Activated T-helper 2 cell treated with anti-CD3 and anti-CD28 coated beads, Interferon-gamma antibody, Interleukin-2, Interleukin-4, amounts not matched to agents 10 μg/mL and 5 μg/mL and 100 μg/mL, durations not matched to agents 14 hours and 24 hours and 36 hours (primary cell): ENCODE results near the gene PM20D1. TPM values are rescaled to one million over a fixed set of nuclear protein-coding genes. Genes with fewer than 3 reads are reported as not detected.

Experiments used
- total RNA-seq: library from RNA; stranded (reverse); gene quantifications from 2 replicates; pipeline ENCODE4 v1.2.3, GENCODE V29; 2022

PM20D1 gene
- total RNA-seq, 1 donor from 2014 or later, result 0.57 TPM

Other genes starting within 250 kb of the PM20D1 start
- gene ELK4, start 218.1 kb downstream of the PM20D1 start, total RNA-seq, result 68.8 and 80.3 TPM in 2 replicates
- 1.5 and 2.0 TPM in 2 replicates for gene SLC45A3, start 169.6 kb downstream of the PM20D1 start, total RNA-seq
- 176 and 180 TPM in 2 replicates for gene NUCKS1, start 100.0 kb downstream of the PM20D1 start, total RNA-seq
- 26.2 and 26.7 TPM in 2 replicates for gene RAB29, start 74.7 kb downstream of the PM20D1 start, total RNA-seq
- gene SLC41A1, start 36.9 kb downstream of the PM20D1 start, total RNA-seq, result 46.9 and 48.5 TPM in 2 replicates
- gene SLC26A9, start 93.3 kb upstream of the PM20D1 start, total RNA-seq, result not detected in 2 replicates
- gene RAB7B, start 153.3 kb upstream of the PM20D1 start, total RNA-seq, result not detected in 2 replicates
- not detected in 2 replicates for gene CTSE, start 173.8 kb upstream of the PM20D1 start, total RNA-seq
- gene RHEX, start 203.0 kb upstream of the PM20D1 start, total RNA-seq, result not detected in 2 replicates